NCI-H69 (cell line): ENCODE measurements around the gene DCTPP1.

Source experiments
- DNase-seq: peaks from one replicate; lab custom pipeline; 2025; lab: John Stamatoyannopoulos, UW

DCTPP1 gene

DNA sequence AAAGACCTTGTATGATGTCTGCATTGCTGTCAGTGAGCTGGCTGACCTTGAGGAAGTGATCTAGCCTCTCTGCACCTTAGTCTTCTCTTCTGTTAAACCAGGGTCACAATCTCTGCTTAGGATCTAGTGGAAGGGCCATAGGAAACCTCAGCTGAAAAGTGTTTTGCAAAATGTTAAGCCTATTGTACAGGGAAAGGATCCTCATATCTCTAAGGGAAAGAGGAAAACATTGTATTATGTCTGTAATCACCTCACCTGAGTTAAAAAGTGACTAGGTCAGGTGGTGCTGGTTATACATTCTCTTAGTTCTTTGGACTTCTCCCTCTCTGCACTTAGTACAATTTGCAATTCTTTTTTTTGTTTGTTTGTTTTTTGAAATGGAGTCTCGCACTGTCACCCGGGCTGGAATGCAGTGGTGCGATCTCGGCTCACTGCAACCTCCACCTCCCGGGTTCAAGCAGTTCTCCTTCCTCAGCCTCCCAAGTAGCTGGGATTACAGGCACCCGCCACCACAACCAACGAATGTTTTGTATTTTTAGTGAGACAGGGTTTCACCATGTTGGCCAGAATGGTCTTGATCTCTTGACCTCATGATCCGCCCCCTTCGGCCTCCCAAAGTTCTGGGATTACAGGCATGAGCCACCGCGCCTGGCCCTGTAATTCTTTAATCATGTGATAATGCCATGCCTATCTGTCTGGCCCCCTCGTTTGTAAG, 17.8 kb upstream of the DCTPP1 start:
- no peak for DNase-seq

DNA sequence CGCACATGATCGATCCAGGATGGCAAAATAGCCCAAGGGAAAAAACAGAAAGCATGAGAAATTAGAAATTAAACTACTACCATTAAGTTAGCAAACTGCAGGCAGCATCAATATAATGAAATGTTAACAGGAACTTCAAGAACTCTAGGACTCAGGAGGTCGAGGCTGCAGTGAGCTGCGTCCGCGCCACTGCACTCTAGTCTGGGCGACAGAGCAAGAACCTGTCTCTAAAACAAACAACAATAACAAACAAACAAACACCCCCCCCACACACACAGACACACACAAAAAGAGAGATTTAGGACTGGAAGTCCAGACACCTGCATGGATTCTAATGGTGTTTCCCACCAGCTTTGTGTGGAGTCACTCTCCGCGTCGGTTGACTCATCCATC, 16.4 kb upstream of the DCTPP1 start:
- no peak for DNase-seq

DNA sequence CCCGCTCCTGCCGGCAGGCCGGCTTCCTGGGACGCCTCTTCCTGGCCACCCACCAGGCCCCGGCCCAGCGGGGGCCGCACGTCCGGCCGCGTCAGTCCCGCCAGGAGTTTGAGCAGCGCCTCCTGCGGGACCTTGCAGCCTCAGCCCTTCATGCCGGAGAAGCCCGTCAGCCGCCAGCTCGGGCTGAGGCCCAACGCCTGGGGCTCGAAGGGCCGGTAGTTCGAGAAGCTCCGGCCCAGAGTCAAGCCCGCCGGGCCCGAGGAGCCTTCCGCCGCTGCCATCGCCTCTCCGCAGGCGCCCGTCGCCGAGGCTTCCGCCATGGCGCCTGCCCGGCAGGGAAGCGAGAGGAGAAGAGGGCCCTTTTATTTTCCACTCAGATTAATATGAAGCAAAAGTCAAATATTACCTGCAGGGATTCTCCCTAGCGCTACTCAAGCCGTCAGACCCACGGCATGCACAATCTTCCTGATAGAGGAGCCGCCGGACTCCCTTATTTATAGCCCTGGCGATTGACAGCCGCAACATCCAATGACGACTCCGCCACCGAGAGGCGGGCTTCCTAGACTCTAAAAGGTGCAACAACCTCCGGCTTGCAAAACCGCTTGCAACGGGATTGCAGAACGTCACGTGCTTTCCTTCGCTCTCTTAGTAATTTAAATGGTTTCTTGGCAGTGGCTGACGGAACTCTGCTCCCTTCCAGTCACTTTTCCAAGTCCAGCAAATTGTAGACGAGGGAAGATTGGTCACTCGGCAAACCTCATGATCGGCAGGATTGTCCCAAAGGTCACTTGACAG, 15.8 kb upstream of the DCTPP1 start, which contains the start of gene SEPHS2:
TSS of gene SEPHS2 (minus strand) at position 467 of the 795 bp plus-strand sequence. CDS start at position 320, 147 bp downstream.
- DNase-seq: peak; percentile 98

DNA sequence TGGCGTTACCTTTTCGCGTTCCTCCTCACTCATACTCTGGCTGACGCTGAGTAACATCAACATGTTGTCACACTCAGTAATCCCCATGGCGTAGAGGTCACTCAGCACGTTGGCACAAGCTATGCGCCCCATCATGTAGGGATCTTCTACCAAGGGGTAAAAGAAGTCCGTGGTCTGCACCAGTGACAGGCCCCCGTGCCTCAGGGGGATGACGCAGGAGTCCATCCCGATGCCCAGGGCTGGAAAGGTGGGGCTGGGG, 15.2 kb upstream of the DCTPP1 start:
- no peak for DNase-seq

DNA sequence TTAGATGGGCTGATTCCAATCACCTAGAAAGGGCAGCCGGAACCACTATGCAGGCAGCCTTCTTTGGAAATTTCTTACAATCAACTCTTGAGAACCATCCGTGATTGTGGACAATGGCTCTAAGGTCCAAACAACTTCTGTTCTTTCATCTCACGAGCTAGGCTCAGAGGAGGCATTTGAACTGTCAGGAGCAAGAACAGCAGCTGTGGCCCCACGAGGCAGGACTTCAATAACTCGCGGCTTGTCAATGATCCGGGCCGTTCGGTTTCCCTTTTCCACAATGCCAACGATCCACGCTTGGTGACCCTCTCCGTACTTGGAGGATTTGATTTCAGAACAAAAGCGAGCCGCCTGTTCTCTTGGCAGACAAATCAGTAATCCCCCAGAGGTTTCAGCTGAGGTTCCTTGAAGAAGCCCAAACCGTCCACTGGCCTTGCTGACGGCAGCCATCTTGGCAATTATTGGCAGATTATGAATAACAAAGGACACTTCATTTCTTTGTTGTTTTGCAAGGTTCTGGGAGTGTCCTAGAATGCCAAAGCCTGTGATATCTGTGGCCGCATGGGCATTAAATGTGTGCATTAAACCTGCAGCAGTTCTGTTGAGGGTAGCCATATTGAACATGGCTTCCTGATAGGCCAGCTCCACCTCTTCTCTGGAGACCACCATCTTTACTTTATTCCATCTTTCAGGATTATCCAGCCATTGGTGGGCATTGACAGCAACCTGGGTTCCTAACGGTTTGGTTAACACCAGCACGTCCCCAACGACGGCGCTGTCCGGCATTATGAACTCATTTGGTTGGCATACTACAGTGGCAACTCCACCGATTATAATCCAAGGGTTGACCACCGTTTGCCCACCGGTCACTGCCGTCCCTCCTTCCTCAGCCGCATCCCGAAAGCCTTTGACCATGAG, 14.7 kb upstream of the DCTPP1 start:
- no peak for DNase-seq

DNA sequence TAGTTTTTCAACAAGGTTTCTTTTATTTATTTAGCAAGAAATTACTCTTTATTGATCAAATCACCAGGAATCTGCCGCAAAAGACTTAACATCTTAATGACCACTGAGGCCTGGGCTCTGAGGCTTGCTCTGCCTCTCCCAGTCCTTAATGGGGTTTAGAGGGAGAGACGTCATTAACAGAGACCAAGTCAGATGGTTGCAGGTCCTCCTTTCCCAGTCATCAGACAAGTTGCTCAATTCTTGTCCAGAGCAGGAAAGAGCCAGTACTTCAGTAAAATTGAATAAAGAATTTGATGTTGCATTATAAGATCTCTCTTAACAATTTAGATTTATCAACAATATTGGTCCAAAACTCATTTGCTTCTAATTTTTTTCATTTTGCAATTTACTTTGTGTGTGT, 13.8 kb upstream of the DCTPP1 start:
- DNase-seq: no peak

DNA sequence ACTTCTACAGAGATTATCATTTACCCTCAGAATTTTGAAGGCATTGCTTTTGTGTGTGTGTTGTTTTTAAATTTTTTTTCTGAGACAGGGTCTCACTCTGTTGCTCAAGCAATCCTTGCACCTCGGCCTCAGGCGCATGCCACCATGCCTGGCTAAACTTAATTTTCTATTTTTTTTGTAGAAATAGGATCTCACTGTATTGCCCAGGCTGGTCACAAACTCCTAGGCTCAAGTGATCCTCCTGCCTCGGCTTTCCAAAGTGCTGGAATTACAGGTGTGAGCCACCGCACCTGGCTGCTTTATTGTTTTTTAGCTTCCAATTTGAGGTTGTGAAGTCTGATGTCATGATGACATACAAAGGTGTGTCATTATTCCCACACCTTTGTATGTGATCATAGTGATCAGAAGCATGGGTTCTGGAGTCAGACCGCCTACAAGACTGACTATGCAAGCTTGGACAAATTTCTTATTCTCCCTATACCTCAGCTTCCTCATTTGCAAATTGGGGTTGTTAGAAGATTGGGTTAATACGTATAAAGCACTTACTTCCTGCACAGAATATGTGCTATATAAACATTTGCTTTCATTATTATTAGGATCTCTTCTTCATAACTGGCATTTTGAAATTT, 10.0 kb upstream of the DCTPP1 start:
- no peak for DNase-seq

DNA sequence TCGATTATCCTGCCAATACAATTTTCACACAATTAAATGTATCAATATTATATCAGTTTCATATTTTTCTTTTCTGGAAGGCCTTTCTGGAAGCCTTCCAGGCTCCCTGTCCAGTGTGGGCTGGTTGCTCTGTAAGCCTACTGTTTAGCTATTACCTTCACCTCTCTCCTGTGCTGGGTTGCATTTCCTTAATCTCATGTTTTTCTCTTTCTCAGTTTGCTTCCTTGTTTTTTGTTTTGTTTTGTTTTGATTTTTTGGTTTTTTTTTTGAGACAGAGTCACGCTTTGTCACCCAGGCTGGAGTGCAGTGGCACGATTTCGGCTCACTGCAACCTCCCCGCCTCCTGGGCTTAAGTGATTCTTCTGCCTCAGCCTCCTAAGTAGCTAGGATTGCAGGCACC, 9.0 kb upstream of the DCTPP1 start:
- no peak for DNase-seq

DNA sequence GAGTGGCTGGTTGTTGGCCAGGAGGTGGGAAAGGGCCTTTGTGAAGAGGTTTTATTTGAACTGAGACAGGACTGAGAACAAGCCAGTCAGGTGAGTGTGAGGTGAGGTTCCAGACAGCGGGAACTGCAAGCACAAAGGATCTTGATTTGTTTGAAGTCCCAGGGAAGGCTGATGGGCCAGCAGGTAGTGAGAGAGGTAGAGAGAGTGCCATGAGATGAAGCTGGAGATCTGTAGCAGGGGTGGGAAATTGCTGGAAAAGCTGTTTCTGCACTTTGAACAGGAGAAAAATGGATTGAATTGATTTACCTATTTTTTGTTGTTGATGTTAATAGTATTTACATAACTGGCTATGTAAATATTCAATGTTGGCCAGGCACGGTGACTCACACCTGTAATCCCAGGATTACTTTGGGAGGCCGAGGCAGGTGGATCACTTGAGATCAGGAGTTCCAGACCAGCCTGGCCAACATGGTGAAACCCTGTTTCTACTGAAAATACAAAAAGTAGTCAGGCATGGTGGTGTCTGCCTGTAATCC, 7.7 kb upstream of the DCTPP1 start:
- peak; percentile 78 for DNase-seq

DNA sequence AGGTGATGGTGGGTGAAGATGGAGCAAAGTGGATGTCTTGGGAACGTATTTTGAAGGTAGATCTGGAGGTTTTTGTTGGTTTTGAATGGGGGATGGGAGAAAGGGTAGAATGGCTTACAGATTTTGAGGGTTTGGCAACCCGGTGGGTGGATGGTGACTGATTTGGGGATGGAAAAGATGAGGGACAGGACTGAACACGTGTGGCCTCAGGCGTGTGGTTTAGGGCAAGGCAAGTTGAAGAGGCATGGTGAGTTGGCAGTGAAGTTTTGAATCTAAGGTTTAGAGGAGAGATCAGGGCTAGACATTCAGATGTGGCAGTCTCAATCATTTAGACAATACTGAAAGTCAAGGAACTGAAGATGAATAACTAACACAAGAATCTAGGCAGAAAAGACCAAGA, 5.0 kb upstream of the DCTPP1 start:
- DNase-seq: no peak

DNA sequence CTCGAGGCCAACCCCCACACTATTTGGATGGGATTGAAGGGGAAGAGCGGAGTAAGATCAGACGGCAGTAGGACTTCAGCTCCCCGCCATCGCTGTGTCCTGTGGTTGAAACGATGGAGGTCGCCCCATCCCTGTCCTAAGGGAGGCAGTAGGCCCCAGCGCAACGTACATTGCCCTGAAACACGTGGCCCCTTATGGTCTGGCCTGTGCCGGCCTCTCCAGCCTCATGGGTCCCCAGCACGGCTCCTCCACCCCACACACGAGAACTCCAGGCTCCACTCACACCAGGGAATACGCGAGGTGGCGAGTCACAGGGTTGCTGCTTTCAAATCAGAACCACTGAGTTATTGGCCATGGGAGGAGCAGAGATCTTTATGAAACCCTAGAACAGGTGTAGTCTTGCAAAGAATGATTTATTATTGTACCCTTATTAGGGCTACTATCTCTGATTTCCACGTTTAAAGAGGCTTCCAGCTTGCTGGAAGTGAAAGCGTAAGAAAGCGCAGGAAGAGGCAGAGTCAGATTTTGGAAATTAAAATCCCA, 669 bp upstream of the DCTPP1 start:
- no peak for DNase-seq

DNA sequence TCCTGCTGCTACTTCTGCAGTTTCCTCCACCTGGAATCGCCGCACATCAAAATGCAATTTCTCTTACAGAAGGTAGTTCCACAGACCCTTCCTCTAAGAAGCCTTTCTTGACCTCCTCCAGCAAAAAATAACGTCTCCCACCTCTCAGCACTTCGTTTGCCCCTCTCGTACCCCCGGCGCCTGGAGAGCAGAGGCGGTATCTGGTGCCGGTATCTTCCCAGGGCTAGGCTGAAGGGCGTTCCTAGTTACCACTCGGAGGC, 482 bp downstream of the DCTPP1 start:
- DNase-seq: no peak

DNA sequence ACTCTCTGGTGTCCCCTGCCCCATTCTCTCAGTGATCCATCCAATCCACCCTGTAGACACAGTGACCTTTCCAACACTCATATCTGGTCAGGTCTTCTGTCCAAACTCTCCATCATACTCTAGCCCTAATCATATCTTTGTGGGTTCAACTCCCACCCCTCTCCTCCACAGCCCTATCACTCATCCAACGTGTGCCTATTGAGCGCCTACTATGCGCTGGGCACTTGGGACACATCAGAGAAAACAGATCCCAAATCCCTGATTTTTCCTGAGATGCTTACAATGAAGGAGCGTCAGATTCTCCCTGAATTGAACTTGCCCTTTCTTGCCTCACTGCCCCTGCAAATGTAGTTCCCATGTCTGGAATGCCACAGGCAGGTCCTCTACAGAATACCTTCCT, 1.8 kb downstream of the DCTPP1 start:
- no peak for DNase-seq

DNA sequence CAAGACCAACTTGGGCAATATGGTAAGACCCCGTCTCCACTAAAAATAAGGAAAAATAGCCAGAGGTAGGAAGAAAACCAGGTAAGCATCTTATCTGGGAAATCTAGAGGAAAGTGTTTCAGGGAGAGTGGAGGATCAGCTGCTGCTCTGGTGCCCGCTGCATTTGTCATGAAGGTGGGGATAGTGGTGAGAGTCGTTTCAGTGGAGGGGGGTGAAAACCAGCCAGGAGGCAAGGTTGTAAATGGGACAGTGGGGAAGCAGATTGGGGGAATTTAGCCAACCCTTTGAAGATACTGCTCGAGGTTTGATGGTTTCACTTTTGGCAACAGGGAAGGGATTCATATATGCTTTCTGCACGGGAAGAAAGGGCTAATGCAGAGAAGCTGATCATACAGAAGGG, 8.8 kb downstream of the DCTPP1 start:
- no peak for DNase-seq

DNA sequence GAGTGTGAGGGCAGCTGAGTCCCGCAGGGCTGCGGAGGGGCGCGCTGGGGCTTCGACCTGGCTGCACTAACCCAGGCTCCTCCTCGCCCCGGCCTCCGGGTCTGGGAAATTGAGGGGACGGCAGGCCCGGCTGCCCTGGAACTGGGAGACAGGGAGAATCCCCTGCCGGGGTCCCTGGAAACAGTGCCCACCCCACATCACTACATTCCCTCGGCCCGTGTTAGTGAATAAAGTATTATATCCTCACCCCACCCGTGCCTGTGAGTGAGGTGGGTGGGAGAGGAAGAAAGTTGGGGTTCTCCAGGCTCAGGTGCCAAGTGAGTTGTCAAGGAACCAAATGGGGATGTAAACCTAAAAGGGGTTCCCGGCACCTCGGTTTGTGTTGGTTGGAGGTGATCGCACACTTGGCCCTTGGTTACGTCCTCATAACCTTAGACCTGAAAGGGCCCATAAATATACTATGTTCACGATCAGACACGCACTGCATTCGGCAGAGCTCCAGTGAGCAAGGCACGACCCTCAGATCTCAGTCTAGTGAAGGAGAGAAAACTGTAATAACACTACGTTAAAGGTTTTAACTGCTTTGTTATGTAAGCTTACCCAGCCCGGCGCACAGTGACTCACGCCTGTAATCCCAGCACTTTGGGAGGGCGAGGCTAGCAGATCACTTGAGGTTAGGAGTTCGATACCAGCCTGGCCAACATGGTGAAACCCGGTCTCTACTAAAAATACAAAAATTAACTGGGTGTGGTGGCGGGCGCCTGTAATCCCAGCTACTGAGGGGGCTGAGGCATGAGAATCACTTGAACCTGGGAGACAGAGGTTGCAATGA, 11.3 kb downstream of the DCTPP1 start:
- DNase-seq: peak; percentile 28

DNA sequence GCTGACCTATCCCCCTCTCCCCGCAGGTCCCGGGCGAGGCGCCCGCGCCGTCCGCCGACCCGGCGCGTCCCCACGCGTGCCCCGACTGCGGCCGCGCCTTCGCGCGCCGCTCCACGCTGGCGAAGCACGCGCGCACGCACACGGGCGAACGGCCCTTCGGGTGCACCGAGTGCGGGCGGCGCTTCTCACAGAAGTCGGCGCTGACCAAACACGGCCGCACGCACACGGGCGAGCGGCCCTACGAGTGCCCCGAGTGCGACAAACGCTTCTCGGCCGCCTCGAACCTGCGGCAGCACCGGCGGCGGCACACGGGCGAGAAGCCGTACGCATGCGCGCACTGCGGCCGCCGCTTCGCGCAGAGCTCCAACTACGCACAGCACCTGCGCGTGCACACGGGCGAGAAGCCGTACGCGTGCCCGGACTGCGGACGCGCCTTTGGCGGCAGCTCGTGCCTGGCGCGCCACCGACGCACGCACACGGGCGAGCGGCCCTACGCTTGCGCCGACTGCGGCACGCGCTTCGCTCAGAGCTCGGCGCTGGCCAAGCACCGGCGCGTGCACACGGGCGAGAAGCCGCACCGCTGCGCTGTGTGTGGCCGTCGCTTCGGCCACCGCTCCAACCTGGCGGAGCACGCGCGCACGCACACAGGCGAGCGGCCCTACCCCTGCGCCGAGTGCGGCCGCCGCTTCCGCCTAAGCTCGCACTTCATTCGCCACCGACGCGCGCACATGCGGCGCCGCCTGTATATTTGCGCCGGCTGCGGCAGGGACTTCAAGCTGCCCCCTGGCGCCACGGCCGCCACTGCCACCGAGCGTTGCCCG, 12.1 kb downstream of the DCTPP1 start:
- peak; percentile 99 for DNase-seq

DNA sequence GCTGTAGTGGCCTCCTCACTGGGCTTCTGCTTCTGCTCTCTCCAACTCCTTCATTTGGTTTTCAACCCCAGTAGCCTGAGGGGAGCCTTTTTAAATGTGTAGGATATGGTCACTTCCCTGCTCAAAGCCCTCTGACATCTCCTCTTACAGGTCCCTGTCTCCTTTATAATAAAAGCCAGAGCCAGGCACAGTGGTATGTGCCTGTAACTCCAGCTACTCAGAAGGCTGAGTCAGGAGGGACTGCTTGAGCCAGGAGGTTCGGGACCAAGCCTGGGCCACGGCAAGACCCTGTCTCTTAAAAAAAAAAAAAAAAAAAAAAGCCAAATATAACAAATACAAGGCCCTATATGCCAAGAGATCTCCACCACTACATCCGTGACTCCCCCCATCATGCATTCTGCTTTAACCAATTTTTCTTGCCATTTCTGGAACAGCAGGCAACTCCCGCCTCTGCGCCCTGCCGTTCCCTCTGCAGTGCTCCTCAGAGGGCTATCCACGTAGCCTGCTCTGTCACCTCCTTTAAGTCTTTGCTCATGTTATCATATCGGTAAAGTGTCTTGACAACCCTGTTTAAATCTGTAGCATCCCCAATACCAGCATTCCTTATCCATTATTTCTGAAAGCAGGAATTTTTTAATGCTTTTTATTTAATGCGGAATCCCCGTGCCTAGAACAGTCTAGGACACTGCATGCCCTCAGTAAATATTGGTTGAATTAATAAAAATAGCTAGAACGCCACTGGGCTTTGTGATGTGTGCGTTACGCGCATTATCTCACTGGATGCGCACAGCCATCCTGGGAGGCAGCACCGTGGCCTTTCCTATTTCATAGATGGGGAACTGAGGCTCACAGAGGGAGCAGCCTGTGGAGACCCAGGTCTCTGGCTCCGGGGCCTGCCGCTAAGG, 13.0 kb downstream of the DCTPP1 start:
- DNase-seq: peak; percentile 69

DNA sequence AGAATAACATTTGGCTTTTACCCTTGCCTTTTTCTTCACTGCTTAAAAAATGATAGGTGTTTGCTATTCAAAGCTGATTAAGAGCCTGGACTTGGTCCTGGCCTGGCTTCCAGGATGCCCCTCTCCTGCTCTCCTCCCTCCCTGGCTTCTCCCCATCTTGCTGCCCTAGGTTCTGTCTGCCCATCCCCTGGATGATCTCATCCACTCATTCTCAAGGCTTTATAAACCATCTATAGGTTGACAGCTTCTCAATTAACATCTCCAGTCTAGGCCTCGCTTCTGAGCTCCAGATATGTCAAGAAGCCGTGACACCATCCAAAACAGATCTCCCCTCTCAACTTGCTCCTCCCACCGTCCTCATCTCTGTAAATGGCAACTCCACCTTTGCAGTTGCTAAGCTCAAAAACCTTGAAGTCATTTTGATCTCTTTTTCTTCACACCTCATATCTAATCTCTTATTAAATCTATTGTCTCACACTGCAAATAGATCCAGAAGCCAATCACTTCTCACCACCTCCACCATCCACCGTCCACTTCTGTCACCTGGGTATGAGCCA, 13.7 kb downstream of the DCTPP1 start:
- no peak for DNase-seq

DNA sequence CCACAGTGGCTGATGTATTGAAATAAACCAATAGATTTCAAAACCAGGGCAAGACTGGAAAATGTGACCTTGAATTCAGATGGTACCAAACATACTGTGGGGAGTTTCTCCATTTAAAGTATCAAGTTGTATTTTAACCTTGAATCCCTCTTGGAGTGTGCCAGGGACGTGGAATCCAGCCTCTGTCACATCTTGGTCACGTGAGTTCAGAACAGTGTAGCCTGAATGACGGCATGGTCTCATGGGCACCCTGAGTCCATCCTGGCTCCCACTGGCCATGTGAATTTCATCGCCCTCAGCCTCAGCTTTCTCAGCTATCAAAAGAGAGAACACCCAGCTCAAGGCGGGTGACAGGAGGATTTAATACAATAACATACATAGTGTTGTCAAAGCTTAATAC, 15.7 kb downstream of the DCTPP1 start:
- no peak for DNase-seq
